ENCODE measurements around the gene TMC3.
"Not testable (repeated sequence)": the region's sequence is repeated elsewhere in the genome, so short reads cannot be mapped to it uniquely, and the experiment has no call there.

Gene TMC3

GRCh38 chr15:81384891-81385720 is 11.1 kb upstream of the TMC3 start:
- no peak for DNase-seq (ENCODE audit: low spot score)

GRCh38 chr15:81381720-81382119 is 7.7 kb upstream of the TMC3 start:
- no peak for DNase-seq (ENCODE audit: low spot score)

DNA sequence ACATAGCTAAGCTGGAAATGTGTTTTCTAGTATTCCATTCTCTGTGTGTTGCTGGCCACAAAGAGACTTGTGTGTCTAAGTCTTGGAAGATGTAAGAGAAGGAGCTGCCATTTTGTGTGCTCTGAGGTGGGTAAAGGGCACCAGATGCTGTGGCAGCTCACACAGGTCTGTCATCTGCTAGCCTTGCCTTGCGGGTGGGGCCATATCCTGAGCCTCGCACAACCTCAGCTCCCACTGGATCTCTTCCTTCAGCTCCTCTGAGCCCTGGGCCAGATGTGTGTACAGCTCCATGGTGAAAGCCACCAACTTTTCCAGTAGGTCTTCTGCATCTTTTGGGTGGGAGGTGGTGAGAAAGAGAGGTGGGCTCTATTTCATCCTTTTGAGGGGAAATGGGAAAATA is 6.7 kb upstream of the TMC3 start:
- no peak for DNase-seq (ENCODE audit: low spot score)

DNA sequence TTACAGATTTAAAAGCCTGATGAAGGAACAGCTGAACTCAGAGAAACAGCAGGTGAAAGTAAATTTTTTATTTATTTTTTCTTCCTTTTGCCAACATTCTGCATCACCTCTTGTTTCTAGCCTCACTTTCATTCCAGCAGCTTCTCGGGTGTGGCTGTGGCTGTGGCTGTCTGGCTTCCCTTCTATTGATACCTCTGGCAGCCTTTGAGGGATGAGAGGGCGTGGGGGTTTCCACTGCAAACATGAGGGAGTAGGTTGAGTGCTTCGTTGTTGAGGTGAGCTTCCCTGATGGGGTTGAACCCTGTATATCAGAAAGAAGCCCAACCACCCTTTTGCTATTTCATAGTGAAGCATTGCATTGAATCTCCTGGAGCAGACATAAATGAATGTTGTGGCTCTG is 6.2 kb upstream of the TMC3 start:
- no peak for DNase-seq (ENCODE audit: low spot score)

GRCh38 chr15:81379269-81379668 is 5.3 kb upstream of the TMC3 start:
- DNase-seq (ENCODE audit: low spot score) = no peak

DNA sequence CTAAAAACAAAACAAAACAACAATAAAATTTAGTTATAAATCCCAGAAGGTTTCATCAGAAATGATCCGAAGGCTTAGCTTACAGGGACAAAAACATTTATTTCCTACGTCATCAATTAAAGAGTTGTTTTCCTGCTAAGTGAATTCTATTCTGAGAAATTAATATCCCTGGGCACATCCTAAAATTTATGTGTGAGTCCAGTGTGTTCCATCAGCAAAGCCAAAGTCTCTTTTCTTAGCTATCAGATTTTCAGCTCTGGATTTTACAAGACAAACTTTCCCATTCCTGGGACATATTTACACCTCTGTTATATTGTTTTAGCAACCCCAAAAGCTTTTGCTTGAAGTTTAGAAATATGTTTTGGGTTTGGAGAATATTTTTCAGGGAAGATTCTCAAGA is 4.4 kb upstream of the TMC3 start:
- DNase-seq (ENCODE audit: low spot score) = no peak

GRCh38 chr15:81377871-81378270 is 3.9 kb upstream of the TMC3 start:
- no peak for DNase-seq (ENCODE audit: low spot score)

GRCh38 chr15:81376231-81376630 is 2.2 kb upstream of the TMC3 start:
- DNase-seq (ENCODE audit: low spot score) = no peak

DNA sequence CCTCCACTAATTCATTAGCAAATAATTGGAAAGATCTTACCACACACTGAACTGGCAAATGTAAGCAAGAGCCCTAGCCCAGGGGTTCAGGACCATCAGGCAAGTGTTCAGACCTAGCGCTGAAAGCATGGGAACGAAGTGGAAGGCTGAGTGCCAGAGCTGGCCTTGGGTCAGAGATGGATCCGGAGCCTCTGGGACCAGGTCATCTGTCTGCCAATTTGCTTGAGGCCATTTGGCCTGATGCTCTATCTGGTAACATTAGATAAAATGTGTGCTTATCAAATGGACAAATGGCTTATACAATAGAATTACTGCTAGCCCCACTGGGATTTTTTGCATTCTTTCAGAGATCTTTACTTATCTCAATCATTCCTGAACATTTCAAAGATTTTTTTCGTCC is 1.4 kb upstream of the TMC3 start:
- DNase-seq (ENCODE audit: low spot score) = no peak

DNA sequence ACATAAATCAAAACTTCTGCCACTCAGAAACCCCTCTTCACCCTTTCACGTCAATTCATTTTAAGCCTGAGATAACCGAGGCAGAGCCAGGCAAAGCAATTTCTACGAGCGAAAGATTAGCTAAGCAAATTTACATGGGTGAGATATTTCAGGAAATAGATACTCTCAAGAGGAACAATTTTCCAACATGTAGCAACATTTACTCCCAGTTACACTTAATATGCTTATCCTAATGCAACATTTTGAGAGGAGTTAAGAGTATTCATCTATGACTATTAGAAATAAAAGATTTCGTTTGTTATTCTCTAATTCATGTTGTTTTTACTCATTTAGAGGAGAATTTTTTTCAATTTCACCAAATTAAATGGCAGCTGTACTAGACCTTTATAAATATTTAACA is 837 bp downstream of the TMC3 start:
- no peak for DNase-seq (ENCODE audit: low spot score)

DNA sequence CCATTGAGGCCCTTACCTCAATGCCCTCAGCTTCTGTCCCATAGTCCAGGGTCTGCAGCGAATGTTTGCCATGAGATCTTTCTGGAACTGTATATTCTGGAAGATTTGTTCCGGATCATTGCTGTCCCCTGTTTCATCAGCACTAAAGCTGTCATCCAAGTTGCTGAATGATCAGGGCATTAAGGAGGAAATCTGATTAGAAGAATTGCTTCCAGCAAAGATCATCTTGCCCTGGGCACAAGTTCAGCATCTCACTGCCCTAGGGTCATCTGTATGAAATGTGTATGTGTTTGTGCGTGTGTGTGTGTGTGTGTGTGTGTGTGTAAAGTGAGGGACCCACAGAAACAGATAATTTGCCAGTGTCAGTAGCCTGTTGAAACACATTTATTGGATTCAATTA is 1.4 kb downstream of the TMC3 start:
- no peak for DNase-seq (ENCODE audit: low spot score)

DNA sequence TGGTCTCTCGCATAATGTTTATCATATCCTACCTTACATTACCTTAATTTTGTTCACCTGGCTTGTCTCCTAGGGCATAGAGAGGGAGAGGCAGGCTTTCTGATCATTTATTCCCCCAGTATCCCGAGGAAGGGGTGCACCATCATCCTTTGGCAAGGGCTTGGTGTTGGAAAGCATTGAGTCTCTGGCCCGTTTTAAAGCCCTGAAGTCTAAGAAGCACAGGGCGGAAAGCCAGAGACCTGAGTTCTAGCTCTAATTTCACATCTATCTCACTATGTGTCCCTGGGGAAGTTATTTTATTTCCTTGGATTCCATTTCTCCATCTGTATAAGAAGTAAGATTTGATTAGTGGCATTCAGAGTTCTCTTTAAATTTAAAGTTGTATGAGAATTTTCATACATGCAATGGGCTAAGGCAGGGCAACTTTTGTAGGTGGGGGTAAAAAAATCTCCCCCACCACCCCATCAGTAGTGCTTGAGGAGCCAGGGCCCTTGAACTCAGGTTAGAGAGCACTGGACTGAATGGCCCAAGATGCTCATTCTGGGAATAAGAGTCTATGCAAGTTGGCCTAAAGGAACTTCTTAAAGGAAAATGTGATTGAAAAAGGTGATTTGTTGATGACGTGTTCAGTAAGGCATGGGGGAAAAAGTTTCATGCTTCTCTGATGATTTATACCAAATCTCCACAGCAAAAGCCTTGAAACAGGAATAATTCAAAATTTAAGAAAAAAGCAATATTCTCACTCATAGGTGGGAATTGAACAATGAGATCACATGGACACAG is 10.1 kb downstream of the TMC3 start:
- no peak for DNase-seq (ENCODE audit: low spot score)

DNA sequence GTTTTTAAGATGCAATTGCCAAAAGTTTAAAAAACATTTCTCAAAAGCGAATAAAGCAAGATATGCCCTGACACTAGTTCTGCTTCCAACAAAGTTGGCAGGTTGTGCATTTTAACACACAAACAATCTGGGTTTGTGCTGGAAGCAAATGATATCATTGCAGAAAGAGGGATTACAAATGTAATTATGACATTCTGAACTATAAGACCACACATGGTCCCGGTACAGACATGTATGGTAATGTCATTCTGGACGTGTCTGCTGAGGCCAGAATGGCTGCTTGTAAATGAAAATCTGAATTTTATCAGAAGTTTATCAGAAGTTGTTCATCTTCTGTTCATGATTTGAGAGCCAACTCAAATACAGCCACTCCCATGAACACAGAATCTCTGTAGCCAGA is 10.7 kb downstream of the TMC3 start:
- no peak for DNase-seq (ENCODE audit: low spot score)

GRCh38 chr15:81362790-81363189 is 11.2 kb downstream of the TMC3 start:
- no peak for DNase-seq (ENCODE audit: low spot score)

GRCh38 chr15:81361891-81362290 is 12.1 kb downstream of the TMC3 start:
- DNase-seq (ENCODE audit: low spot score) = no peak

GRCh38 chr15:81360491-81360890 is 13.5 kb downstream of the TMC3 start:
- DNase-seq (ENCODE audit: low spot score) = no peak

DNA sequence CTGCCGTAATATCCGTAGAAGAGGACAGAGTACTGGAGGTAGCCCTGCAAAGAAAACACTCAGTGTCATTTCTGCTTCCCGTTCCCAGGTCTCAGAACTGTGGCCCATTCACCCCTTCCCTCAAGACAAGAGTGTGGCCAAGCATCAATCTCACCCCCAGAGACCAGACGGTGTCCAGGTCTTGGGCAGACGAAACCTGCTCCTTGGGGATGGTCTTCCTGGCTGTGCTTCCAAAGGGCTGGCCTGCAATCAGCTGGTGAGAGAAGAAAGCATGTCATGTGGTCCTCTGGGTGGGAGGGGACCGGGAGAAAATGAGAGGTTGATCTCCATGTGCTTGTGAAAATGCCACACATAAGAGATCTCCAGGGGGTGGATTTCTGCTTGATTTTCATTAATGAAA is 15.8 kb downstream of the TMC3 start:
- no peak for DNase-seq (ENCODE audit: low spot score)

DNA sequence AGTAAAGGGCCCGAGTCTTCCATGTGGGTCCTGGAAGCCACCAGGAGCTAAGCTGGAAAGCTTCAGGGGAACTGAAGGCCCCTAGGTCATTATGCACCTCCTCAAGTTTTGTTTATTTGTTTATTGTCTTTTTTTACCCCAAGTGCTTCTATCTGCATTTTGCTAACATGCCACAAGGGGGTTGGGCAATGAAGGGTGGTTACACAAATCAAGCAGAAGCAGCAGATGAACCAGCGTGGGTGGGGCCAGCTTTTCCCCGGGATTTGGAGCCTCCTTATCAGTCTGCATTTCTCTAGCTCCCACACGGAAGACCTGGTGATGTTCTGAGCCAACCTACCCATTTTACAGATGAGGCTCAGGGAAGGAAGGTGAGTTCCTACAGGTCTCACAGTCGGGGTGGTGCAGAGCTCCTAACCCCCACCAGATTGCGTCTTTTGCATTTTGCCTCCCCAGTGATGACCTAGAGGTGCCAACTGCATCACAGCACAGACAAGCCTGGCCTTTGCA is 16.8 kb downstream of the TMC3 start:
- no peak for DNase-seq (ENCODE audit: low spot score)

GRCh38 chr15:81356252-81356651 is 17.8 kb downstream of the TMC3 start:
- DNase-seq (ENCODE audit: low spot score) = no peak

DNA sequence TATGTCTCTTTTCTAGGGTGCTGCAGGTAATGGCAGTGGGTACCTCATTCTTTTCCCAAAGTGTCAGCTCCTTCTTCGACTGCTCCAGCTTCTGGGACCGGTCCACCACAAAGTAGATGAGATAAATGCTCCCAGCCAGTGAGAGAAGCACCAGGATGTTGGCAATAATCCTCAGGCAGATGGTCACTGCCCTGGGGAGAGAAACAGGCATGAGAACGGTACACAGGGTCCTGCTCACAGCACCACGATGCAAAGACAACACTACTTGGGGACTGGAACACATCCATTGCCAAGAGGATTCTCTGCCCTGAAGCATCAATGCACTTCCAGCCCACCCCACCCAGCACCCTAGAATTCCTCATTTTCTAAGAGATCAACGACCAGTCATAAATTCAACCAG is 22.4 kb downstream of the TMC3 start:
- no peak for DNase-seq (ENCODE audit: low spot score)

DNA sequence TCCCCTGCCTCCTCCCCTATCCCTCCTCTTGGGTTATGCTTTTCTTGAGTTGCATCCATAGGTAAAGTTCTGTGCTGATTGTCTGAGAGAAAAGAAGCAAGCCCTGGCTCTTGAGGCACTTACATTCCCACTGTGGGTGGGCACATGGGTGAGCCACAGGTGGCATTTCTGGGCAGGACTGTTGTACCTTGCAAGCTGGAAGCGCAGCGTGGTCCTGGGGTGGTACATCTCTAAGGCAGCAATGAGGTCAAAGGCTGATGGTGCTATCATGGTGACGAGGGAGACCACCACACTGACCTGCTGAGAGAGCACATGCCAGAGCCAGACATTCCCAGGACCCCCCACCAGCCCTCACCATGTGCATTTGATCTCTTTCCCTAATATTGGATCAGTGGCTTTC is 24.7 kb downstream of the TMC3 start:
- DNase-seq (ENCODE audit: low spot score) = no peak

DNA sequence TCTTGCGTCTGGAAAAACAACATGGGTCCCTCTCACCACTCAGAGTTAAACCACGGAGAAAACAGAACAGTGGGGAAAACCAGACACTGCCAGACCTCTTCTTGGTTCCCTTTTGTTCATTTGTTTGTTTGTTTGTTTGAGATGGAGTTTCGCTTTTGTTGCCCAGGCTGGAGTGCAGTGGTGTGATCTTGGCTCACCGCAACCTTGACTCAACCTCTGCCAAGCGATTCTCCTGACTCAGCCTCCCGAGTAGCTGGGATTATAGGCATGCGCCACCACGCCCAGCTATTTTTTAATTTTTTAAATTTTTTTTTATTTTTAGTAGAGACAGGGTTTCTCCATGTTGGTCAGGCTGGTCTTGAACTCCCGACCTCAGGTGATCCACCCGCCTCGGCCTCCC is 25.3 kb downstream of the TMC3 start:
- not testable (repeated sequence) for DNase-seq (ENCODE audit: low spot score)

DNA sequence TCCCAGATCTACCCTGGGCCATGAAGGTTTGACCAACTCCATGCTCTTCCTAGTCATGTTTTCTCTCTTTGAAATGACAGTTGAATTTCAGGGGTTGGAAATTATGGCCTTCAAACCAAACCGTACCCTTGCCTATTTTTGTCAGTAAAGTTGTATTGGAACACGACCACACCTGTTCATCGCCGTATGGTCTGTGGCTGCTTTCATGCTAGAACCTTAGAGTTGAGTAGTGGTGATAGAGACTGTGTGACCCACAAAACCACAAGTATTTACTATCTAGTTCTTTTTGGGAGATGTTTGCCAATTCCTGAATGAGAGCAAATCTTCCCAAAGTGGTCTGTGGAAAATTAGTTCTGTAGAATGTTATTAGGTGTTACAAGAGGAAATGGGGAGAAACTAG is 26.1 kb downstream of the TMC3 start:
- no peak for DNase-seq (ENCODE audit: low spot score)
